ENCODE measurements around the gene LRIT3.

The LRIT3 gene

DNA sequence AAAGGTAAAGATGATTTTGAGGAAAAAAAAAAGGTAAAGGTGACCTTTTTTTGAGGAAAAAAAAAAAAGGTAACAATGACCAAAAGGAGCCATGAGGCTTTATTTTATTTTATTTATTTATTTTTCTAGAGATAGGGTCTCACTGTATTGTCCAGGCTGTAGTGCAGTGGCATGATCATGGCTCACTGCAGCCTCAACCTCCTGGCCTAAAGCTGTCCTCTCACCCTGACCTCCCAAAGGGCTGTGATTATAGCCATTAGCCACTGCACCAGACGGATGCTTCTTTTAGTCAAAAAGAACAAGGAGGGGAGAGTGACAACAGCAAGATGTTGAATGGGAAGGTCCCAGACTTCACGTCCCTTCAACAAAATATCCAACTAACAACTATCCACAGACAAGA lies 30.4 kb downstream of the LRIT3 start:
- no peak for DNase-seq (ENCODE audit: low read depth)
- TF ChIP-seq, protein P1, sequence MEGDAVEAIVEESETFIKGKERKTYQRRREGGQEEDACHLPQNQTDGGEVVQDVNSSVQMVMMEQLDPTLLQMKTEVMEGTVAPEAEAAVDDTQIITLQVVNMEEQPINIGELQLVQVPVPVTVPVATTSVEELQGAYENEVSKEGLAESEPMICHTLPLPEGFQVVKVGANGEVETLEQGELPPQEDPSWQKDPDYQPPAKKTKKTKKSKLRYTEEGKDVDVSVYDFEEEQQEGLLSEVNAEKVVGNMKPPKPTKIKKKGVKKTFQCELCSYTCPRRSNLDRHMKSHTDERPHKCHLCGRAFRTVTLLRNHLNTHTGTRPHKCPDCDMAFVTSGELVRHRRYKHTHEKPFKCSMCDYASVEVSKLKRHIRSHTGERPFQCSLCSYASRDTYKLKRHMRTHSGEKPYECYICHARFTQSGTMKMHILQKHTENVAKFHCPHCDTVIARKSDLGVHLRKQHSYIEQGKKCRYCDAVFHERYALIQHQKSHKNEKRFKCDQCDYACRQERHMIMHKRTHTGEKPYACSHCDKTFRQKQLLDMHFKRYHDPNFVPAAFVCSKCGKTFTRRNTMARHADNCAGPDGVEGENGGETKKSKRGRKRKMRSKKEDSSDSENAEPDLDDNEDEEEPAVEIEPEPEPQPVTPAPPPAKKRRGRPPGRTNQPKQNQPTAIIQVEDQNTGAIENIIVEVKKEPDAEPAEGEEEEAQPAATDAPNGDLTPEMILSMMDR (conservative IDR thresholded peaks at IDR 0.05; ENCODE audit: low read depth, low read length): no peak
- H3K4me3 ChIP-seq (ENCODE audit: low read length): no peak overlapping the region

DNA sequence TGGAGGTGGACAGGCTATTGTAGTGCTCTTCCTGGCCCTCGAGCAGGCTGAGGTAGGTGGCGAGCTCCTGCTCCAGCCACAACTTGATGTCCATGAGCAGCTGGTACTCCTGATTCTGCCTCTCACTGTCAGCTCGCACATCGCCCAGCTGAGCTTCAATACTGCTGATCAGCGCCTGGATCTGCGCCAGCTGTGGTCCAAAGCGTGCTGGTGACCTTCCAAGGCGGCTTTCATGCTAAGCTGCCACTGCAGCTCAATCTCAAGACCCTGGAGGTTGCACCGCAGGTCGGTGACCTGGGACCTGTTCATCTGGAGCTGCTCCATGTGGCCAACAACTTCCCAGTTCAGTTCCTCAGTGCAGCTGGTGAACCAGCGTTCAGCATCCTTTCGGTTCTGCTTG lies 31.2 kb downstream of the LRIT3 start:
- no peak for DNase-seq (ENCODE audit: low read depth)
- no peak overlapping the region for H3K4me3 ChIP-seq (ENCODE audit: low read length)
- TF ChIP-seq, protein P1 (conservative IDR thresholded peaks at IDR 0.05; ENCODE audit: low read depth, low read length): no peak

DNA sequence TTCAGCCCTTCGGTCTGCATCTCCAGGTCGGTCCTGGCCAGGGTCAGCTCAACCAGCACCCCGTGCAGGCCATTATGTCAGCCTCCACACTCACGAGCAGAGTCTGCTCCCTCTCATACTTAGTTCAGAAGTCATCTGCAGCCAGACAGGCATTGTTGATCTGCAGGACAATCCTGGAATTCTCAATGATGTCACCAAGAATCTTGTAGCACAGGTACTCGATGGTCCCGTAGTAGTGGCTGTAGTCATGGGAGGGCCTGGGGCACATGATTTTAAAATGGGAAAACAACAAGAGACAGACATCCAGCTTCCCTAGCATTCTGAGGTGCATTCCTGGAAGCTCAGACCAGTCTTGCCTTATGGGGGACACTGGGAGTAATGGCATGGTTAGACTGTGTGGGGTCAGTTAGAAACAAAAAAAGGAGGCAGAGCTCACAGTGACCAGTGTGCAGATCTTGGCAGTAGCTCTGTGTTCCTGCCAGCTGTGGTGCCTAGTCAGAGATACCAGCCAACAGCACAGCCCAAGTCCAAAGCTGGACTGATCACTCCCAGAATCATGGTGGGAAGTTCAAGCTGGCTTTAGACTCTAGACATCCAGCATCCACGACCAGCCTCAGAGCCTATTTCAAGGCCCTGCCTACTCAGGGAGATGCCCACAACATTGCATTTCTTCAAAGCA lies 31.9 kb downstream of the LRIT3 start:
- TF ChIP-seq, protein P1 (conservative IDR thresholded peaks at IDR 0.05; ENCODE audit: low read depth, low read length): no peak
- DNase-seq (ENCODE audit: low read depth): no peak
- no peak overlapping the region for H3K4me3 ChIP-seq (ENCODE audit: low read length)

DNA sequence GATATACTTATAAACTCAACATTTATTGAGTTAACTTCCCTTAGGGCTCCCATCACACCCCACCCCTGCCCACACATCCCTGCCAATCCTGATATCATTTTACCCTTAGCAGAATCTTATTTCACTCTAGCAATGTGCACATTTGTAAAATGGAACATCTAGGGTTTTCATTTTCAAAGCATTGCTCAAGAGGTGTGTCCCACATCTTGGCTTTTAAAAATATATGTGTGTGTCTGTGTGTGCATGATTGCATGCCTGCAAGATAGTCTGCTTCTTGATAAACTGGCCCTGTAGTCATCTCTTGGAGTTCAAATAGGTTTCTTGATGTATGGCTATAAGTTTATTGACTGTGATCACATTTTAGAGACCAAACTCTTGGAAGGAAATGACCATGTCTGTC lies 38.4 kb downstream of the LRIT3 start:
- DNase-seq (ENCODE audit: low read depth): no peak
- TF ChIP-seq, protein P1 (conservative IDR thresholded peaks at IDR 0.05; ENCODE audit: low read depth, low read length): no peak
- no peak overlapping the region for H3K4me3 ChIP-seq (ENCODE audit: low read length)

DNA sequence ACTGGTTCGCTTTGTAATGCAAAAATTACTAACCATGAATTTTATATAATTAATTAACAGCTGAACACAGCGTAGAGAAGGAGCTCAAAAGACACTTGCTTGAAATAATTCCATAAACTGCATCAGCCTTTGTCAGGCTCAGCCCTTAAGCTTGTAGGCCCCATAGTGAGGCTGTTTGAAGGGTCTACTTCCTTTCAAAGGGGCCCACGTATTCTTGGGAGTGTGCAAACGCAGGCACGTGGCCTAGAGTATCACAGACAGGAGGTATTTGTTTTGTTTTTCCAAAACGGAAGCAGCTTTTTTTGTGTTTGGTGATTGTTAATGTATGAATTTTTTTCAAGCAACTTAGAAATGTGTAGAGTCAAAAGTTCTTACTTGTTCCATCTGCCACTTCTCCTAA lies 39.2 kb downstream of the LRIT3 start:
- TF ChIP-seq, protein P1 (conservative IDR thresholded peaks at IDR 0.05; ENCODE audit: low read depth, low read length): no peak
- DNase-seq (ENCODE audit: low read depth): no peak

DNA sequence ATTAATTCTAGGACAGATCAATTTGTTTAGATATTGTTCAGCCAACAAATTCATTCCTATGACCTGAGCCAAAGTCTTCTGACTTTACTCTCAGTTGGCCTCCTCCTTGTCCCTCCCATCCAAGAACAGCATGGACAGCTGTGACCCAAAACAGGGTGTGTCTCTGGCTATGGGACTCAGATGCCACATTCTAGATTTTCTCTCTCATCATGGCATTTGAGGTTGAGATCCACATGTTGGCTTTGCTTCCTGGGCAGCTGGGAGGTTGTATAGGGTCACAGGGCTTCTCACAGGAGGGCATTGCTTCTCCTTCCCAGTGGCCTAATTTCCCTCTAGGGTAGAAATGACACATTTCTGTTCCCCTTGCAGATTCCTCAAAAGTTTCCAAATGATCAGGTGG lies 42.2 kb downstream of the LRIT3 start:
- DNase-seq (ENCODE audit: low read depth): no peak
- no peak overlapping the region for H3K4me3 ChIP-seq (ENCODE audit: low read length)
- TF ChIP-seq, protein P1 (conservative IDR thresholded peaks at IDR 0.05; ENCODE audit: low read depth, low read length): no peak

More for the DNA sequence above, 39.2 kb downstream of the LRIT3 start:
- H3K4me3 ChIP-seq (ENCODE audit: low read length): no peak overlapping the region

DNA sequence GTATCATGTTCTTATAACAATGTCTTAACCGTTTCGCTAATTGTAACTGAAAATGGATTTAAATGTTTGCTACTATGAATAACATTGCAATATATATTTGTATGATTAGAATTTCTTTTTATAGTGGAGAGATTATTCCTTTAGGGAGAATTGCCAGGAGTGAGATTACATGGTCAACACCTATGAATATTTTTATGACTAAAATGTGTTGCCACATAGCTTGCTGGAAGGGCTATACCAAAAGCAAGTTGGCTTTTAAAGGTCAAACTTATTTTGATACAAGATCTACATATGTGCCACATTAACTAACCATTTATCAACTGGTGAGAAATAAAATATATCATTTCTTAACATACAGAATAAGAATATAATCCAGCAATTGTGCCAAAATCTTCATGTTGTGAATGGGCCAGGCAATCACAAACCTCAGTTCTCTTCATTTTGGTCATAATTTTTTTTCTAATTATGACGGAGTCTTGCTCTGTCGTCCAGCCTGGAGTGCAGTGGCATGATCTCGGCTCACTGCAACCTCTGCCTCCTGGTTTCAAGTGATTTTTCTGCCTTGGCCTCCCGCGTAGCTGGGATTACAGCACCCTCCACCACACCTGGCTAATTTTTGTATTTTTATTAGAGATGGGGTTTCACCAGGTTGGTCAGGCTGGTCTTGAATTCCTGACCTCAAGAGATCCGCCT lies 54.8 kb downstream of the LRIT3 start:
- H3K4me3 ChIP-seq (ENCODE audit: low read length): no peak overlapping the region
- no peak for DNase-seq (ENCODE audit: low read depth)
- TF ChIP-seq, protein P1 (conservative IDR thresholded peaks at IDR 0.05; ENCODE audit: low read depth, low read length): no peak
